ENCODE results near the gene CEP135. TPM values are rescaled to one million over a fixed set of nuclear protein-coding genes. Genes with fewer than 3 reads are reported as not detected.
"Not testable (repeated sequence)": the region's sequence is repeated elsewhere in the genome, so short reads cannot be mapped to it uniquely, and the experiment has no call there.

The CEP135 gene
- total RNA-seq, 1 donor from 2014 or later = 15.7 TPM

DNA sequence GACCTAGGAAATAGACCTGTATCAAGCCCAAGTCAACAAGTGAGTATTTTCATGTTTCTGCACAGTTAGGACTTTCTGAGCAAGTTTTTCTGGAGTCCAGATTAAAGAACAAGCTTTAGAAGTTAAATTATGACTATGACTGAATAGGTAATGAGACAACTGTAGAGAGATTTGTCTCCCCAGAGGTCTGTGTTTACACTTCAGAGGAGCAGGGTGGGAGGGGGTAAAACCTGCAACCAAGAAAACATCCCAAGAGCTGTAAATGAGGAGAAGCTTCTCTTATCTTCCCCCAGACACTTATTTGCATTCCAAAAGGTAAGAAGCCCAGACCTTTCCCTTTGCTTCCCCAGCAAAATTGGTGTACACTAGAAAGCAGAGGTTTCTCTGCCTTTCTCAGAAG is 22.1 kb upstream of the CEP135 start:
- Mint-ChIP-seq H3K4me3 (ENCODE audit: low read depth) (no peak overlapping the region), H3K9me3 (no peaks in the 10 kb centered on the region), H3K27me3 (ENCODE audit: low read depth) (no peaks in the 10 kb centered on the region), H3K27ac (no peak overlapping the region), H3K4me1 (ENCODE audit: low read depth) (peaks cover 4% of the 10 kb centered on the region), H3K36me3 (ENCODE audit: low read depth) (no peaks in the 10 kb centered on the region)
- no peak for DNase-seq (ENCODE audit: low spot score)
- intact Hi-C loops (cut with micrococcal nuclease) = no loop called here

DNA sequence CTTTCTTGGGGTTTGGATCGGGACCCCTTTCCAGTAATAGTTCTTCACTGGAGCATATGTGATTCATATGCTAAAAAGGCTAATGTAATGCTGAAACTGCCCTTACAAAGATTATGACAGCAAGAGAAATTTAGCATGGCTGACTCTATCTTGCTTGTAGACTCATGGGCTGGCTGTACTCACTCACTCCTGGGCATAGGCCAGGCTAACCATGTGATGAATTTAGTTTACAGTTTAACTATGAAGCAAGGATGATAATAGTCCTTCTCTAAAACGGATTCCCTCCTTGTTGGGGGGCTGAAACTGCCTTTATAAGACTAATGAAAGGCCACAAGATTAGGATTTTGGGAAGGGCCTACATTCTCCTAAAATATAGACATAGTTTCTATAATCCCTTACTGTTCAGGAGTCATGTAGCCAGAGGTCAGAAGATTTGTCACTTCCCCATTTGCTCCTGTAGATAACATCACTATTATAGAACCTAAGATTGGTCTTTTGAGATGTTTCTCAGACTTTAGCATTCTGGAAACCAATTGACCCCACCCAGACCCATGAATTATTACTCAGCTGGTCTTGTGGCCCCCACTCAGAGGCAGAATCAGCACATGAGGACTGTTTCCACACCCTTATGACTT is 20.8 kb upstream of the CEP135 start:
- intact Hi-C loops (cut with micrococcal nuclease) = no loop called here
- Mint-ChIP-seq H3K27me3 (ENCODE audit: low read depth) (no peaks in the 10 kb centered on the region), H3K9me3 (no peaks in the 10 kb centered on the region), H3K27ac (no peak overlapping the region), H3K4me3 (ENCODE audit: low read depth) (no peak overlapping the region), H3K36me3 (ENCODE audit: low read depth) (no peaks in the 10 kb centered on the region), H3K4me1 (ENCODE audit: low read depth) (peaks cover 4% of the 10 kb centered on the region)
- no peak for DNase-seq (ENCODE audit: low spot score)

DNA sequence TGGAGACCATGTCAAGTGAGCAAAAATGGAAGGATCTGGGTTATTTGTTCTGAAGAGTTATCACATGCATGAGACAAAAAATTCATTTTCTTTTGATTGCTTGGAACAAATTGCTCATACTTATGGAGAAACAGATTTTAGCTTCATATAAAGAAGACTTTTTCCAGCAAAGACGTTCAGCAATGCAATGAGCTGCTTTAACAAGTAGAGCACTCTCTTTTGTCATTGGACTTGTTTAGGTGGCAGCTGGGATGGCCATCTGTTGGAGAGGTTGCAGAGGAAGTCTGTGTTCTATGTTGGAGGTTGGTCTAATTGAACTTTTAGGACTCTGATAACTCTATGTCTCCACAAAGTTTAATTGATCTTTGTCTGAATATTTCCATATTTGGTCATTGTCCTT is 19.9 kb upstream of the CEP135 start:
- Mint-ChIP-seq H3K4me1 (ENCODE audit: low read depth) (peaks cover 4% of the 10 kb centered on the region), H3K4me3 (ENCODE audit: low read depth) (no peak overlapping the region), H3K27ac (no peak overlapping the region), H3K27me3 (ENCODE audit: low read depth) (no peaks in the 10 kb centered on the region), H3K9me3 (no peaks in the 10 kb centered on the region), H3K36me3 (ENCODE audit: low read depth) (no peaks in the 10 kb centered on the region)
- intact Hi-C loops (cut with micrococcal nuclease) = no loop called here
- no peak for DNase-seq (ENCODE audit: low spot score)

DNA sequence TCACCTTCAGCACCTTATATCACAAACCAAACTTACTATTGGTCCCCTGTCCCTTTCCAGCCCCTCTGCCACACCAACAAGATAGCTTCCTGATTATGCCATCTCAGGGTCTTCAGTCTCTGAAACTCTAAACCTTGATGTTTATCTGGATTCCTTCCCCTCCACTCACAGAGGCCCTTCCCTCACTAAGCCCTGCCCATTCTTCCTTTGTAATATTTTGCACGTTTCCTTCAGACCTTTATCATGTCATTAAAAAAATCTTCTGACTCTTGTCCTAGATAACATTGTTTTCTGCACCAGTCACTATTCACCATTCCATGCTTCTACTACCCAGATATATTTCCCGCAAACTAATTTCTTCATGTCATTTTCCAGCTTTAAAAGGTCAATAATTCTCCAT is 17.7 kb upstream of the CEP135 start:
- intact Hi-C loops (cut with micrococcal nuclease) = no loop called here
- DNase-seq (ENCODE audit: low spot score) = no peak
- peaks cover 3% of the 10 kb centered on the region for H3K27me3 Mint-ChIP-seq (ENCODE audit: low read depth)
- no peaks in the 10 kb centered on the region for H3K36me3 Mint-ChIP-seq (ENCODE audit: low read depth)
- no peaks in the 10 kb centered on the region for H3K9me3 Mint-ChIP-seq
- H3K4me1 Mint-ChIP-seq (ENCODE audit: low read depth) = peaks cover 4% of the 10 kb centered on the region
- H3K4me3 Mint-ChIP-seq (ENCODE audit: low read depth) = no peak overlapping the region
- no peak overlapping the region for H3K27ac Mint-ChIP-seq

DNA sequence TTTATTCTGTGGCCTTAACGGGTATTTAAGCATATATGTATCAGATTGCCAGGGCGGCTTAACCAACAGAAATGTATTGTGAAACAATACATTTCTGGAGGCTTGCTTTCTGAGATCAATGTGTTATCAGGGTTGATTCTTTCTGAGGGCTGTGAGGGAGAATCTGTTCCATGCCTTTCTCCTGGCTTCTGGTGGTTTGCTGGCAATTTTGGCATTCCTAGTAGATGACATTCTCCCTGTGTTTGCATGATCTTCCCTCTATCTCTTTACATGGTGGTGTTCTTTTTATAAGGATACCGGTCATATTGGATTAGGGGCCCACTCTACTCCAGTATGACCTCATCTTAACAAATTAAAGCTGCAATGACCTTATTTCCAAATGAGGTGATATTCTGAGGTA is 16.9 kb upstream of the CEP135 start:
- peaks cover 4% of the 10 kb centered on the region for H3K4me1 Mint-ChIP-seq (ENCODE audit: low read depth)
- DNase-seq (ENCODE audit: low spot score) = no peak
- intact Hi-C loops (cut with micrococcal nuclease) = no loop called here
- no peak overlapping the region for H3K27ac Mint-ChIP-seq
- H3K4me3 Mint-ChIP-seq (ENCODE audit: low read depth) = no peak overlapping the region
- H3K27me3 Mint-ChIP-seq (ENCODE audit: low read depth) = peaks cover 3% of the 10 kb centered on the region
- no peaks in the 10 kb centered on the region for H3K36me3 Mint-ChIP-seq (ENCODE audit: low read depth)
- H3K9me3 Mint-ChIP-seq = no peaks in the 10 kb centered on the region

DNA sequence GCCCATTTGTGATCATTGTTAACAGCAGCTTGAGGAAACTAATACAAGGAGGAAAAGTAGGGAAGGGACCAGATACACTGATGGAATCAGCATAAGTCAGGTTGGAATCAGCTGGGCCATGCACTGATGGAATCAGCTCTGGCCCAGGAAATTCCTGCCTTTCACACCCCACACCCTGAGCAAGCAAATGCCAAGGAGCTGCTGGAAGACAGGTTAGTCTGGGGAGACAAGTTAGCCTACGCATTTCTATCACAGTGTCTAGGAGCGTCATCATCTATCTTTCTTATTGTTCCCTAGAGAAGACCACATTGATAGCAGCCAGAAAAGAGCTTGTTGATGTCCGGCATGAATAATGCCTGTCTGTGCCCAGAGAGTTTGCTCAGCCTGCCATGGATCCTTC is 16.2 kb upstream of the CEP135 start:
- Mint-ChIP-seq H3K9me3 (no peaks in the 10 kb centered on the region), H3K4me1 (ENCODE audit: low read depth) (peaks cover 4% of the 10 kb centered on the region), H3K36me3 (ENCODE audit: low read depth) (peaks cover under 1% of the 10 kb centered on the region), H3K4me3 (ENCODE audit: low read depth) (no peak overlapping the region), H3K27ac (no peak overlapping the region), H3K27me3 (ENCODE audit: low read depth) (peaks cover 3% of the 10 kb centered on the region)
- DNase-seq (ENCODE audit: low spot score) = no peak
- intact Hi-C loops (cut with micrococcal nuclease) = no loop called here

DNA sequence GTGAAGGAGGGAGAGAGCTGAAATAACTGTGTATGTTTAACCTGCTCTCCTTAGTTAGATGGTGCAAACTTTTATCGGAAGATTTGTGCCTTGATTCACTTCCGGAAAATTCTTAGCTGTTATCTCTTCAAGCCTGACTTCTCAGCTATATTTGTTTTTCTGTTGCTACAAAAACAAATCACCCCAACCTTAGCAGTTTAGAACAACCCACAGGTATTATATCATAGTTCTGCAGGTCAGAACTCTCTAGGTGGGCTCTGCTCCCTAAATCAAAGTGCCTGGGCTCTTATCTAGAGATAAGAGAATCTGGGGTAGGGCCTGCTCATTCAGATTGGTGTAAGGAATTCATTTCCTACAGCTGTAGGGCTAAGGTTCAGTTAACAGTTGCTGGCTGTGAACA is 15.1 kb upstream of the CEP135 start:
- DNase-seq (ENCODE audit: low spot score) = no peak
- intact Hi-C loops (cut with micrococcal nuclease) = no loop called here
- H3K27ac Mint-ChIP-seq = no peak overlapping the region
- H3K9me3 Mint-ChIP-seq = peaks cover 4% of the 10 kb centered on the region
- H3K4me3 Mint-ChIP-seq (ENCODE audit: low read depth) = no peak overlapping the region
- H3K36me3 Mint-ChIP-seq (ENCODE audit: low read depth) = peaks cover 6% of the 10 kb centered on the region
- H3K4me1 Mint-ChIP-seq (ENCODE audit: low read depth) = peaks cover 4% of the 10 kb centered on the region
- H3K27me3 Mint-ChIP-seq (ENCODE audit: low read depth) = peaks cover 3% of the 10 kb centered on the region

DNA sequence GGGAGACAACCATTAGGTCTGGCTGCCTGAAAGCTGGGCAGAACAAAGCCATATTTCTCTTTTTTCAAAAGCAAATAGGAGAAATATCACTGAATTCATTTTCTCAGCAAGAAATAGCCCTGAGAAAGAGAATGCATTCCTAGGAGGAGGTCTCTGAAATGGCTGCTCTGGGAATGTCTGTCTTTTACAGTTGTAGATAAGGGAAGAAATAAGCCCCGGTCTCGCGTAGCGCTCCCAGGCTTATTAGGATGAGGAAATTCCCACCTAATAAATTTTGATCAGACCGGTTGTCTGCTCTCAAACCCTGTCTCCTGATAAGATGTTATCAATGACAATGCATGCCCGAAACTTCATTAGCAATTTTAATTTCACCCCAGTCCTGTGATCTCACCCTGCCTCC is 12.8 kb upstream of the CEP135 start:
- H3K36me3 Mint-ChIP-seq (ENCODE audit: low read depth); H3K9me3 Mint-ChIP-seq; H3K4me1 Mint-ChIP-seq (ENCODE audit: low read depth); H3K27ac Mint-ChIP-seq; intact Hi-C loops (cut with micrococcal nuclease); H3K4me3 Mint-ChIP-seq (ENCODE audit: low read depth); DNase-seq (ENCODE audit: low spot score); H3K27me3 Mint-ChIP-seq (ENCODE audit: low read depth): not testable (repeated sequence)

DNA sequence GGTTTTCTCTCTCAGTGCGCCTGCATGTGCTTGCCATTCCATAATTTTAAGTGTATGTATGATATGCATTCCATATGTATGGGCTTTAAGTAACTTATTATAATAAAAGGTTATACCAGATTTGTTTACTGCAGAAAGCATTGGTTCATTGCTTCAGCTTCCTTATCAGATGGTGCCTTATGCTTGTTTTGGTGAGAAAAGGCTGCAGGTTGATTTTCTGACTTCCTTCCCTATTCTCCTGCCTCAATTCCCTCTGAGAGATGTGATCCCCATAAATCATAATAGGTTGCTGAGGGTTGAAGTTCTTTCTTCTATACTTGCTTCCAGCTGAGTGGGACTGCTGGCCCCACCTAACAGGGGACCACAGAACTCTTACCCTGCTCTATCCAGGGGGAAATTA is 10.3 kb upstream of the CEP135 start:
- Mint-ChIP-seq H3K27ac (no peak overlapping the region), H3K4me3 (ENCODE audit: low read depth) (no peak overlapping the region), H3K4me1 (ENCODE audit: low read depth) (no peaks in the 10 kb centered on the region), H3K27me3 (ENCODE audit: low read depth) (peaks cover 3% of the 10 kb centered on the region), H3K36me3 (ENCODE audit: low read depth) (peaks cover 6% of the 10 kb centered on the region), H3K9me3 (peaks cover 4% of the 10 kb centered on the region)
- DNase-seq (ENCODE audit: low spot score) = no peak
- intact Hi-C loops (cut with micrococcal nuclease) = no loop called here

DNA sequence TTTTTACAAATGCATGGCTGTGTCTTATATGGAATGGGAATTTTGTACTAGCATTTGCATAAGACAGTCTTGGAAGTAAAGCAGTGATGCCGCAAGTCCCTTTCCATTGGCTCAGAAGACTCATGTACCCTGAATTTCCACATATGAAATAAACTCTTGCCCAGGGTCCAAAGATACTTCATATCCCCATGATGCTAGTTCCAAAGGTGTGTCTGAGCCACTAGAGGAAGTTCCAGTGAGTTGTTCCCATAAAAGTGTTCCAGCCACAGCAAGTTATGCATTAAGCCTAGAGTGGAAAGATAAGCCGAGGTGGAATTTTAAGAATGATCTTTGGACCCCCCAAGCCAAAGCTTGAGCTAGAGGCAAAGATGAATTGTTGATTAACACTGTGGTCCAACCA is 9.3 kb upstream of the CEP135 start:
- Mint-ChIP-seq H3K4me1 (ENCODE audit: low read depth) (no peaks in the 10 kb centered on the region), H3K4me3 (ENCODE audit: low read depth) (no peak overlapping the region), H3K9me3 (peaks cover 4% of the 10 kb centered on the region)

DNA sequence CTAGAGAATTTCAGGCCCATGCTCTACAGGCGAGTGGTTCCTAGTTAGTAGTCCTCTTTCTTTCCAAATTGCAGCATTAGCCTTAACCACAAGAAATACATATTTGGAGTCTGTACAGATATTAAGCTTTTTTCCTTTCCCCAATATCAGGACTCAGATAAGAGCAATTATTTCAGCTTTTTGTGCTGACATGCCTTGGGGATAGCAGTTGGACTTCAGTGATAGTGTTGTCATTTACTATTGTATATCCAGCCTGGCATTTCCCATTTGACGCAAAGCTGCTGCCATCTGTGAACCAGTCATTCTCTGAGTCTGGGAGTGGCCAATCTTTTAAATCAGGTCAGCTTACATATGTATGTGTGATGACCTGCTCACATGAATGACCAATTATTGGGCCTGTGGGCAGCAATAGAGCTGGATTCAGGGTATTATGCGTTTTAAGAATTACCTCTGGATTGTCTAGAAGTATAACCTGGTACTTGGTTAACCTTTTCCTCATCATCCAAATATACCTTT is 6.8 kb upstream of the CEP135 start:
- peaks cover 2% of the 10 kb centered on the region for H3K4me1 Mint-ChIP-seq (ENCODE audit: low read depth)
- H3K27me3 Mint-ChIP-seq (ENCODE audit: low read depth) = no peaks in the 10 kb centered on the region
- H3K36me3 Mint-ChIP-seq (ENCODE audit: low read depth) = peaks cover 6% of the 10 kb centered on the region
- DNase-seq (ENCODE audit: low spot score) = no peak
- H3K4me3 Mint-ChIP-seq (ENCODE audit: low read depth) = no peak overlapping the region
- H3K9me3 Mint-ChIP-seq = peaks cover 4% of the 10 kb centered on the region
- intact Hi-C loops (cut with micrococcal nuclease) = loop anchor here (10.0 kb wide), 1 partner anchor 597 kb away; the partner anchor contains the start of gene SRD5A3
- no peak overlapping the region for H3K27ac Mint-ChIP-seq

More for the DNA sequence above, 9.3 kb upstream of the CEP135 start:
- Mint-ChIP-seq H3K36me3 (ENCODE audit: low read depth) (peaks cover 6% of the 10 kb centered on the region), H3K27ac (no peak overlapping the region), H3K27me3 (ENCODE audit: low read depth) (peaks cover 3% of the 10 kb centered on the region)
- intact Hi-C loops (cut with micrococcal nuclease) = no loop called here
- no peak for DNase-seq (ENCODE audit: low spot score)

DNA sequence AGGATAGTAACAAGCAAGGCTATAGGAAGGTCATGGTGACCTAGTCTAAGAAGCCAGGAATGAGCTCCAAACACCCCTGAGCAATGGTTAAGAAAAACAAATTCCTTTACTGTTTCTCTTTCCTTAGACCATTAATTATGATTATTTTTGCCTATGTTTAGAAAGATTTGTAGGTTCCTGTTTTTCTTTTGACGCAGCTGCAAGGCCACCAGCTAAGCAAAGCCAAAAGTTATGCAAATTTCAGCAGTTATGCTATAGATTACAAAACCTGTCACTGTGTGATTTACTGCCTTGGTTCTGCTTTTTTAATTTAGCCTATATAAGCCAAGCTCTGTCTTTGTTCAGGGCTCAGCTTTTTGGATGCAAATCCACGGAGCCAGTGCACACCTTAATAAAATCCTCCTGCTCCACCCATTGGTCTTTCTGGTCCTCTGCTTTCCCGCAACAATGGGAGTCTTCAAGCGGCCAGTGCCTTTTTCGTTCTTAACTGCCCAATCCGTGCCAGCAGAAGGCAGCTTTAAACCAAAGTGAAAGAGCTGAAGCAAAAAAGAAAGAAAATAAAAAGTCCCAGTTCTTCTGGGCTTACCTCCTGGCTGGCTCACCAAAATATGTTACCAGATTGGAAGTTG is 1.4 kb upstream of the CEP135 start:
- Mint-ChIP-seq H3K4me3 (ENCODE audit: low read depth) (peak overlapping the region; percentile 83), H3K9me3 (no peaks in the 10 kb centered on the region), H3K4me1 (ENCODE audit: low read depth) (peaks cover 30% of the 10 kb centered on the region), H3K27me3 (ENCODE audit: low read depth) (no peaks in the 10 kb centered on the region), H3K36me3 (ENCODE audit: low read depth) (peaks cover 9% of the 10 kb centered on the region), H3K27ac (peak overlapping the region; percentile 93)
- DNase-seq (ENCODE audit: low spot score) = no peak
- intact Hi-C loops (cut with micrococcal nuclease) = loop anchor here (5.0 to 10.0 kb wide), 6 partner anchors 235 to 1885 kb away; partner anchors contain the start of genes CHIC2, CLOCK, NOA1 and POLR2B

DNA sequence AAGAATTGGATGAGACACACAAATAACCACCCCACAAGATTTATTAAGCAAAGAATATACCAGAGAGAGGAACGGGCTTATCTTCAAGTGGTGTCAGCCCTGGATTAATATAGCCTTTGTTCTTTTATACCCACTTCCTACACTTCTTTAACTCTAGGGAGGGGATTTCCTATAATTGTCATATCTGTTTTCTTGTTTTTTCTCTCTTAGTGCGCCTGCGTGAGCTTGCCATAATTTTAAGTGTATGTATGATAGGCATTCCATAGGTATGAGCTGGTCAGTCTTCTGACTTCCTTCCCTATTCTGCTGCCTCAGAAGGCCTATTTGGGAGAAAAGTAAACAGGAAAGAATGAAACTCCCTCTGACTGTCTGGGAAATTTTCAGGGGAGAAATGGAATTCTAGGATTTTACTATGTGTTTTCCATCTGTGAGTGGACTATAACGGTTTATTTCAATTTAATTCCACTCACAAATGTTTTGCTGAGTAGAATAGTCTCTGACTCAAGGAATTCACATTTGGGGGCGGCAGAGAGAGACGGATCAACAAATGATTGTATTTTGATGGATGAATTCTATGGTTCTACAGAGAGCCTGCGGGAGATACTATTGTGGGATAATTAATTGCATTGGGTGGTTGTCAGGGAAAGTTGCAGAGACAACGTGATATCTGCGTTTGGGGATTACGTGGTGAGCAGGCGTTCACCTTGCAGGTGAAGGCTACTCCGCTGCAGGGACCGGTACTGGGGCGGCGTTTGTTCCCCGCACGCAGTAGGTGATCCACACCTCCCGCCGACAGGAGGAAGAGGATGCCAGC is 626 bp upstream of the CEP135 start:
- Mint-ChIP-seq H3K9me3 (no peaks in the 10 kb centered on the region), H3K4me1 (ENCODE audit: low read depth) (peaks cover 30% of the 10 kb centered on the region), H3K27ac (peak overlapping the region; percentile 93), H3K36me3 (ENCODE audit: low read depth) (peaks cover 17% of the 10 kb centered on the region), H3K4me3 (ENCODE audit: low read depth) (peak overlapping the region; percentile 83), H3K27me3 (ENCODE audit: low read depth) (no peaks in the 10 kb centered on the region)
- peak; percentile 40 for DNase-seq (ENCODE audit: low spot score)
- intact Hi-C loops (cut with micrococcal nuclease) = loop anchor here (1.0 to 10.0 kb wide), 14 partner anchors 41 to 1886 kb away; partner anchors contain the start of genes AASDH, CHIC2, CLOCK and EXOC1

Data from activated T-helper 2 cell treated with anti-CD3 and anti-CD28 coated beads, Interferon-gamma antibody, Interleukin-2, Interleukin-4, amounts not matched to agents 10 μg/mL and 5 μg/mL and 100 μg/mL, durations not matched to agents 14 hours and 24 hours and 36 hours (primary cell).